ENCODE results near the gene GNG5.
"Not testable (repeated sequence)": the region's sequence is repeated elsewhere in the genome, so short reads cannot be mapped to it uniquely, and the experiment has no call there.

The GNG5 gene

GRCh38 chr1:84508510-84508909, 2.1 kb upstream of the GNG5 start:
- Histone ChIP-seq H3K79me2 (ENCODE audit: control insufficient read depth, insufficient read depth, low read length, unreplicated experiment) (peaks cover 35% of the 10 kb centered on the region), H3K27ac (ENCODE audit: low read depth, low read length) (no peak overlapping the region), H2AFZ (ENCODE audit: low read length, unreplicated experiment) (no peak overlapping the region), H3K4me3 (ENCODE audit: low read depth, low read length) (no peak overlapping the region), H3K27me3 (ENCODE audit: insufficient read depth, low read length) (no peaks in the 10 kb centered on the region), H3K4me1 (ENCODE audit: control insufficient read depth, insufficient read depth, low read length, unreplicated experiment) (peaks cover 12% of the 10 kb centered on the region), H3K36me3 (ENCODE audit: insufficient read depth, low read length) (peaks cover 9% of the 10 kb centered on the region; the same call in 1 of the 2 replicates)

DNA sequence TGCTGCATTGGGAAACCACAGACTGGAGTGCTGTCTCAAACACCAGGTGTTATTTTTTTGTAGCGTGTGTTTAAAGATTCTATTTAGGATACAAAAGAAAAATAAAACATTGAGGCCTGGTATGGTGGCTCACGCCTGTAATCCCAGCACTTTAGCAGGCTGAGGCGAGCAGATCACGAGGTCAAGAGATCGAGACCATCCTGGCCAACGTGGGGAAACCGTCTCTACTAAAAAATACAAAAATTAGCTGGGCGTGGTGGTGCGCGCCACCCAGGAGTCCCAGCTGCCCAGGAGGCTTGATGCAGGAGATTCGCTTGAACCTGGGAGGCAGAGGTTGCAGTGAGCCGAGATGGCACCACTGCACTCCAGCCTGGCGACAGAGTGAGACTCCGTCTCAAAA, 1.5 kb upstream of the GNG5 start:
- H3K36me3 ChIP-seq (ENCODE audit: insufficient read depth, low read length); H3K27me3 ChIP-seq (ENCODE audit: insufficient read depth, low read length); H3K4me3 ChIP-seq (ENCODE audit: low read depth, low read length); H2AFZ ChIP-seq (ENCODE audit: low read length, unreplicated experiment); H3K27ac ChIP-seq (ENCODE audit: low read depth, low read length): not testable (repeated sequence)
- H3K4me1 ChIP-seq (ENCODE audit: control insufficient read depth, insufficient read depth, low read length, unreplicated experiment): peaks cover 18% of the 10 kb centered on the region
- peaks cover 41% of the 10 kb centered on the region for H3K79me2 ChIP-seq (ENCODE audit: control insufficient read depth, insufficient read depth, low read length, unreplicated experiment)

DNA sequence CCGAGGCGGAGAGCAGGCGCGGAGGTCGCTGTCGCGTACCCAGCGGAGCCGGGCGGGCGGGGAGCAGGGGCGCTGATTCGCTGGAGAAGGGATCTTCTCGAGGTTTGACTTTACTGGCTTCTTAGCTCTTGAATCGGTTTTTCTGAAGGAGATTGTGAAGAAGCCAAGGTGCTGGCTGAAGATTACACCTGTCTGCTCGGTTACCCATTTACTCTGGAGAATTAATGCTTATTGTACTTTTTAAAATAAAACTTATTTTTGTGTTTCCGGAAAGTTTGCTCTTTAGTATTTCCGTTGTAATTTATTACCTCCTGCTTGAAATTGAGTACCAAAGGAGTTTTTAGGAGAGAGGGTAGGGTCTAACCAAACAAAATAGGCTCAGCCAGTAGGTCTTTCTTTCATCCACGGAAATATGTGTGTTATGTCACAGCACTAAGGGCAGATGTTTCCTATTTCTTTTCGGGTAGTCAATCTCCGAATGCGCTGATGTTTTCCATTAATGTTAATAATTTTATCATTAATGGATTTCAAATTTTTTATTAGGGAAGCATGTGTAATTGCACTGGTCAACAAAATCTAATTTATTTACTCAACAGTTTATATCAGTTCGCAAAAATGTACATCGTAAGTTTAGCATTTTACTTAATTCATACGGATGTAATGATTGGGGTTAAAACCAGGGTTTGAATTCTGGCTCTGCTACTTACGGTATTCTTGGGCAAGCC, 510 bp upstream of the GNG5 start:
- peak overlapping the region; percentile 98 for H3K4me3 ChIP-seq (ENCODE audit: low read depth, low read length)
- no peaks in the 10 kb centered on the region for H3K27me3 ChIP-seq (ENCODE audit: insufficient read depth, low read length)
- H2AFZ ChIP-seq (ENCODE audit: low read length, unreplicated experiment): peak overlapping the region; percentile 19
- H3K36me3 ChIP-seq (ENCODE audit: insufficient read depth, low read length): peaks cover 9% of the 10 kb centered on the region; the same call in 1 of the 2 replicates
- H3K4me1 ChIP-seq (ENCODE audit: control insufficient read depth, insufficient read depth, low read length, unreplicated experiment): peaks cover 22% of the 10 kb centered on the region
- H3K79me2 ChIP-seq (ENCODE audit: control insufficient read depth, insufficient read depth, low read length, unreplicated experiment): peaks cover 51% of the 10 kb centered on the region
- H3K27ac ChIP-seq (ENCODE audit: low read depth, low read length): peak overlapping the region; percentile 87

GRCh38 chr1:84505493-84506001, 834 bp downstream of the GNG5 start:
- Histone ChIP-seq H3K4me3 (ENCODE audit: low read depth, low read length) (peak overlapping the region; percentile 98), H3K27ac (ENCODE audit: low read depth, low read length) (peak overlapping the region; percentile 87)

GRCh38 chr1:84504580-84505492, 1.5 kb downstream of the GNG5 start:
- Histone ChIP-seq H3K79me2 (ENCODE audit: control insufficient read depth, insufficient read depth, low read length, unreplicated experiment) (peaks cover 72% of the 10 kb centered on the region), H2AFZ (ENCODE audit: low read length, unreplicated experiment) (peak overlapping the region; percentile 58), H3K27ac (ENCODE audit: low read depth, low read length) (peak overlapping the region; percentile 87), H3K4me3 (ENCODE audit: low read depth, low read length) (peak overlapping the region; percentile 98), H3K36me3 (ENCODE audit: insufficient read depth, low read length) (peaks cover 17% of the 10 kb centered on the region), H3K27me3 (ENCODE audit: insufficient read depth, low read length) (no peaks in the 10 kb centered on the region), H3K4me1 (ENCODE audit: control insufficient read depth, insufficient read depth, low read length, unreplicated experiment) (peaks cover 29% of the 10 kb centered on the region)

More at GRCh38 chr1:84505493-84506001, 834 bp downstream of the GNG5 start:
- Histone ChIP-seq H2AFZ (ENCODE audit: low read length, unreplicated experiment) (peak overlapping the region; percentile 58), H3K79me2 (ENCODE audit: control insufficient read depth, insufficient read depth, low read length, unreplicated experiment) (peaks cover 64% of the 10 kb centered on the region), H3K27me3 (ENCODE audit: insufficient read depth, low read length) (no peaks in the 10 kb centered on the region), H3K36me3 (ENCODE audit: insufficient read depth, low read length) (peaks cover 13% of the 10 kb centered on the region), H3K4me1 (ENCODE audit: control insufficient read depth, insufficient read depth, low read length, unreplicated experiment) (peaks cover 28% of the 10 kb centered on the region)

- peaks cover 76% of the 10 kb centered on the region for H3K79me2 ChIP-seq (ENCODE audit: control insufficient read depth, insufficient read depth, low read length, unreplicated experiment)
- H3K27ac ChIP-seq (ENCODE audit: low read depth, low read length): no peak overlapping the region
- H3K4me1 ChIP-seq (ENCODE audit: control insufficient read depth, insufficient read depth, low read length, unreplicated experiment): peaks cover 29% of the 10 kb centered on the region
- peaks cover 15% of the 10 kb centered on the region for H3K36me3 ChIP-seq (ENCODE audit: insufficient read depth, low read length)
- no peak overlapping the region for H2AFZ ChIP-seq (ENCODE audit: low read length, unreplicated experiment)
- no peaks in the 10 kb centered on the region for H3K27me3 ChIP-seq (ENCODE audit: insufficient read depth, low read length)
- peak overlapping the region; percentile 98; the same call in 1 of the 2 replicates for H3K4me3 ChIP-seq (ENCODE audit: low read depth, low read length)
Observed at GRCh38 chr1:84502927-84503326, 3.5 kb downstream of the GNG5 start.

DNA sequence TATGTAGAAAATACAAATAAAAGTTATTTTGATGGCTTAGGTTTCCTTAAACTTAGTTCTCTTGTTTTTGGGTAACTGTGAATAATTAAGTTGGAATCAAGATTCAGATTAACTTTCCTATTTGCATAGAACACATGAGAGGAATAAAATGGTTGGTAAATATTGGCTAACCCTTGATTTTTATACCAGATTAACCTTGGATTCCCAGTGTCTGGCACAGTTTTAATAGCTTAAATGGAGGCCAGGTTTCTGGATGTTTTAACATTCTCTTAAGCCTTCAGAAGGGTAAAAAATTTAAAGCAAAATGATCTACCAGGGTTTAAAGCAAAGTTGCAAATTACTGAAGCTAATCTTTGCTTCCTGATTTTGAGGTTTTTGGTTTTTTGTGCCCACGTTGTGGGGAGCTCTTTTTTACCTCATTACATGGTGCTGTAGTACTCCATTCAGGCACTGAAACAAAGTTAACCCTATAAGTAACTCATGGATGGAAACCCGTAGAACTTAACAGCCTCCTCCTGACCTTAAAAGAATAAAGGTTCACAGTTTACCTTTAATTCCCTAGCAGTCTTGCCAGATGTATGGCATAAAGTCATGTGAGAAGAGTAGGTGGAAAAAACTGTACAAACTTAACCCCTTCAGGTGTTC, 8.6 kb downstream of the GNG5 start:
- Histone ChIP-seq H3K27ac (ENCODE audit: low read depth, low read length) (no peak overlapping the region), H3K27me3 (ENCODE audit: insufficient read depth, low read length) (no peaks in the 10 kb centered on the region), H3K4me1 (ENCODE audit: control insufficient read depth, insufficient read depth, low read length, unreplicated experiment) (peaks cover 10% of the 10 kb centered on the region), H3K36me3 (ENCODE audit: insufficient read depth, low read length) (peaks cover 30% of the 10 kb centered on the region), H2AFZ (ENCODE audit: low read length, unreplicated experiment) (no peak overlapping the region), H3K79me2 (ENCODE audit: control insufficient read depth, insufficient read depth, low read length, unreplicated experiment) (peaks cover 36% of the 10 kb centered on the region), H3K4me3 (ENCODE audit: low read depth, low read length) (no peak overlapping the region)

DNA sequence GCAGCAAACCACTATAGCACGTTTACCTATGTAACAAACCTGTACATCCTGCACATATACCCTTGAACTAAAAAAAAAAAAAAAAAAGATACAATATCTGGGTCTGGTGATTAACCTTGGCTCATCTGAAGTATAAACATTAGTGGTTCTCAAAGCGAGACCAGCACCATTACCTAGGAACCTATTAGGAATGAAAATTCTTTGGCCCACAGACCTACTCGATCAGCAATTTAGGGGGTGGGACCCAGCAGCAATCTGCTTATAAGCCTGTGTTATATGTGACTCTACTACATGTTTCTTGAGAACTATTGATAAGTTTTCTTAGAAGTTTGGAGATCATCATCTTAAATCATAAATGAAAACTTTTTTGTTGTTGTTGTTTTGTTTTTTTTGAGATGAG, 9.9 kb downstream of the GNG5 start:
- Histone ChIP-seq H2AFZ (ENCODE audit: low read length, unreplicated experiment) (no peak overlapping the region), H3K4me1 (ENCODE audit: control insufficient read depth, insufficient read depth, low read length, unreplicated experiment) (peaks cover 7% of the 10 kb centered on the region), H3K27me3 (ENCODE audit: insufficient read depth, low read length) (no peaks in the 10 kb centered on the region), H3K36me3 (ENCODE audit: insufficient read depth, low read length) (peaks cover 30% of the 10 kb centered on the region), H3K27ac (ENCODE audit: low read depth, low read length) (no peak overlapping the region), H3K4me3 (ENCODE audit: low read depth, low read length) (no peak overlapping the region), H3K79me2 (ENCODE audit: control insufficient read depth, insufficient read depth, low read length, unreplicated experiment) (peaks cover 24% of the 10 kb centered on the region)

DNA sequence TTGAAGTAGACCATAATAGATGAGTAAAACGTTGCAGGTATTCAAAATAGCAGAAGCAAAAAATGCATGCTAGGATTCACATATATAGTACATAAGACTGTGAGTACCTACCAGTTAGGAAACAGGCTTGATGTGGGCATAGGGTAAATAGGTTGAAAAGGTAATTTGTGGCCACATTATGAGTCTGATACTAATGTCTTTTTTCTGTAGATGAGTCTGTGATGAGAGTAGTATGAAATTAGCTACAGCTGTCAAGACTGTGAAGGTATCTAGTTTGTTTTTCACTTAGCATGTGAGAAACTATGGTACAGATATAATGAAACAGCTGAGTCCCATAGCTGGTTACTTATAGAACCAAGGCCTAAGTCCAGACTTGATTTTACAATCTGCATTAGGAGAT, 12.6 kb downstream of the GNG5 start:
- Histone ChIP-seq H3K27me3 (ENCODE audit: insufficient read depth, low read length) (no peaks in the 10 kb centered on the region), H3K79me2 (ENCODE audit: control insufficient read depth, insufficient read depth, low read length, unreplicated experiment) (peaks cover 4% of the 10 kb centered on the region), H3K4me1 (ENCODE audit: control insufficient read depth, insufficient read depth, low read length, unreplicated experiment) (no peaks in the 10 kb centered on the region), H3K4me3 (ENCODE audit: low read depth, low read length) (no peak overlapping the region), H3K36me3 (ENCODE audit: insufficient read depth, low read length) (peaks cover 27% of the 10 kb centered on the region), H3K27ac (ENCODE audit: low read depth, low read length) (no peak overlapping the region), H2AFZ (ENCODE audit: low read length, unreplicated experiment) (no peak overlapping the region)

- peaks cover 23% of the 10 kb centered on the region for H3K36me3 ChIP-seq (ENCODE audit: insufficient read depth, low read length)
- no peaks in the 10 kb centered on the region for H3K4me1 ChIP-seq (ENCODE audit: control insufficient read depth, insufficient read depth, low read length, unreplicated experiment)
- no peak overlapping the region for H2AFZ ChIP-seq (ENCODE audit: low read length, unreplicated experiment)
- peaks cover 4% of the 10 kb centered on the region for H3K79me2 ChIP-seq (ENCODE audit: control insufficient read depth, insufficient read depth, low read length, unreplicated experiment)
- H3K4me3 ChIP-seq (ENCODE audit: low read depth, low read length): no peak overlapping the region
- no peak overlapping the region for H3K27ac ChIP-seq (ENCODE audit: low read depth, low read length)
- H3K27me3 ChIP-seq (ENCODE audit: insufficient read depth, low read length): no peaks in the 10 kb centered on the region
Observed at GRCh38 chr1:84492726-84493125, 13.7 kb downstream of the GNG5 start.

All from ACC112 (cell line).